Neural cell (in vitro differentiated cells): ENCODE measurements around the gene LDLRAD4. TPM values are rescaled to one million over a fixed set of nuclear protein-coding genes. Genes with fewer than 3 reads are reported as not detected.

Source experiments
- H2AFZ ChIP-seq: fragments of 200-600, 300-800 bp; sonication (generic), shearing (Covaris generic); 2 replicates; pipeline ENCODE4 v1.6.0; 2014; ENCODE audit warnings: low read depth, mild to moderate bottlenecking, antibody characterized with exemption, low read length, moderate library complexity
- H3F3A ChIP-seq: fragments of 200-600 bp; shearing (Covaris generic); 2 replicates; pipeline ENCODE4 v1.6.1; 2016; ENCODE audit warnings: mild to moderate bottlenecking, moderate library complexity, mixed read lengths, antibody characterized with exemption, low read length; ENCODE audit not compliant: insufficient read depth, poor library complexity, severe bottlenecking
- H3K27ac ChIP-seq: fragments of 200-600, 300-800 bp; sonication (generic), shearing (Covaris generic); 2 replicates; pipeline ENCODE4 v1.5.1; 2014; ENCODE audit warnings: mild to moderate bottlenecking, low read length, moderate library complexity
- H3K27me3 ChIP-seq: fragments of 300-800, 200-600 bp; sonication (generic), shearing (Covaris generic); 2 replicates; pipeline ENCODE4 v1.6.0; 2014; ENCODE audit warnings: mild to moderate bottlenecking, low read depth, low read length, moderate library complexity; ENCODE audit not compliant: insufficient read depth
- H3K36me3 ChIP-seq: fragments of 300-800, 200-600 bp; sonication (generic), shearing (Covaris generic); 2 replicates; pipeline ENCODE4 v1.5.1; 2014; ENCODE audit warnings: mild to moderate bottlenecking, antibody characterized with exemption, low read length, moderate library complexity; ENCODE audit not compliant: insufficient read depth
- H3K4me2 ChIP-seq: fragments of 300-800, 200-600 bp; sonication (generic), shearing (Covaris generic); 2 replicates; pipeline ENCODE4 v1.6.0; 2014; ENCODE audit warnings: mild to moderate bottlenecking, low read length
- H3K4me3 ChIP-seq: fragments of 300-800, 200-600 bp; sonication (generic), shearing (Covaris generic); 2 replicates; pipeline ENCODE4 v1.5.1; 2014; ENCODE audit warnings: mild to moderate bottlenecking, low read length, moderate library complexity
- H3K79me2 ChIP-seq: fragments of 200-600 bp; shearing (Covaris generic); replicated peaks from 2 replicates; pipeline ENCODE4 v1.6.0; 2014; ENCODE audit warnings: mild to moderate bottlenecking, low read length, moderate library complexity; ENCODE audit not compliant: insufficient read depth
- H3K9ac ChIP-seq: fragments of 300-800, 200-600 bp; sonication (generic), shearing (Covaris generic); 2 replicates; pipeline ENCODE4 v1.6.1; 2016; ENCODE audit warnings: mild to moderate bottlenecking, low read length, mixed read lengths
- H3K9me2 ChIP-seq: fragments of 200-600 bp; shearing (Covaris generic); 2 replicates; pipeline ENCODE4 v1.6.1; 2016; ENCODE audit warnings: mild to moderate bottlenecking, low read length, mixed read lengths; ENCODE audit not compliant: insufficient read depth
- H3K9me3 ChIP-seq: fragments of 200-600, 300-800 bp; sonication (generic), shearing (Covaris generic); 2 replicates; pipeline ENCODE4 v1.6.1; 2016; ENCODE audit warnings: mild to moderate bottlenecking, mixed run types, low read length, moderate library complexity, mixed read lengths
- H4K20me1 ChIP-seq: fragments of 200-600 bp; shearing (Covaris generic); 2 replicates; pipeline ENCODE4 v1.6.1; 2016; ENCODE audit warnings: mild to moderate bottlenecking, mixed run types; ENCODE audit not compliant: insufficient read depth
- EP300 ChIP-seq: fragments of 450-650 bp; conservative IDR thresholded peaks from 2 replicates; pipeline ENCODE4 v1.6.1; 2014; ENCODE audit warnings: antibody characterized with exemption, mild to moderate bottlenecking, moderate library complexity; ENCODE audit not compliant: poor library complexity, severe bottlenecking
- EZH2 ChIP-seq: fragments of 200-600, 300-800 bp; shearing (Covaris generic), sonication (generic); IDR thresholded peaks from 2 replicates; pipeline ENCODE4 v1.6.1; 2014; ENCODE audit warnings: antibody characterized with exemption, low read length, borderline replicate concordance, mild to moderate bottlenecking; ENCODE audit not compliant: insufficient read depth, poor library complexity, severe bottlenecking
- MXI1 ChIP-seq: fragments of 450-650 bp; conservative IDR thresholded peaks from 2 replicates; pipeline ENCODE4 v1.6.1; 2014; ENCODE audit warnings: antibody characterized with exemption, mild to moderate bottlenecking; ENCODE audit not compliant: poor library complexity, severe bottlenecking
- POLR2AphosphoS5 ChIP-seq: IDR thresholded peaks from 2 replicates; pipeline ENCODE4 v1.6.1; 2012
- RAD21 ChIP-seq: fragments of 450-650 bp; conservative IDR thresholded peaks from 2 replicates; pipeline ENCODE4 v1.6.1; 2014; ENCODE audit warnings: antibody characterized with exemption, mild to moderate bottlenecking, moderate library complexity
- SMC3 ChIP-seq: fragments of 450-650 bp; conservative IDR thresholded peaks from 2 replicates; pipeline ENCODE4 v1.6.1; 2014; ENCODE audit warnings: antibody characterized with exemption, mild to moderate bottlenecking, moderate library complexity; ENCODE audit not compliant: poor library complexity
- TAF1 ChIP-seq: IDR thresholded peaks from 2 replicates; pipeline ENCODE4 v1.6.1; 2012; ENCODE audit warnings: low read depth
- polyA plus RNA-seq: library from polyadenylated mRNA; depleted of rRNA; stranded (reverse); fragments of >200 nt; gene quantifications from 2 replicates; pipeline ENCODE4 v1.2.3, GENCODE V29; 2014
- TF ChIP-seq, protein P1 (sequence below): IDR thresholded peaks from 2 replicates; pipeline ENCODE4 v1.6.1; 2012; ENCODE audit warnings: borderline replicate concordance
- TF ChIP-seq, protein P2 (sequence below): fragments of 450-650 bp; IDR thresholded peaks from 2 replicates; pipeline ENCODE4 v1.5.1; 2014; ENCODE audit warnings: antibody characterized with exemption, mild to moderate bottlenecking, moderate library complexity; ENCODE audit not compliant: poor library complexity, severe bottlenecking

Gene LDLRAD4
- polyA plus RNA-seq, 1 donor from 2014 or later = 3.7 TPM

DNA sequence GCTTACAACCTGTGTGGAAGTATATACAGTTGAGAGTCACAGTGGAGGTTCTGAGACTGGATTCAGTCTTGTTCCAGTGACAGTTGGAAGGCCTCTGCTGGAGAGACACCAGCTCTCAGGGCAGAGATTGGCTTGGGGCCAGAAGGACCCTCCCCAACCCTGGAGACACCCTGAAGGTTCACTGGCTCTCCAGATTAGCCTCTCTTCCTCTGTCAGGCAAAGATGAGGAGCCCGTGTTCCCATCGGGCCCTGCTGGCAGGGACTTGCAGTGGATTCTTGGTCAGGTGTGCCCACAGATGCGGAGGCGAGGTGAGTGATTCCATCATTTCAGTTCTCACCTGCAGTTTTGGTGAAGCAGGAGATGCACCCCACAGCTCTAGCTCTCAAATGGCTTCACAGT, 429.2 kb downstream of the LDLRAD4 start:
- Histone ChIP-seq H3K4me2 (no peak overlapping the region), H3K79me2 (no peaks in the 10 kb centered on the region), H3K9ac (no peak overlapping the region), H3K9me3 (no peaks in the 10 kb centered on the region), H3K36me3 (no peaks in the 10 kb centered on the region), H3K4me3 (no peak overlapping the region), H3K27ac (no peak overlapping the region), H3F3A (no peaks in the 10 kb centered on the region), H3K27me3 (no peaks in the 10 kb centered on the region), H3K9me2 (no peaks in the 10 kb centered on the region), H2AFZ (no peak overlapping the region), H4K20me1 (no peaks in the 10 kb centered on the region)
- TF ChIP-seq SMC3 = no peak
- no peak for TF ChIP-seq EZH2
- no peak for TF ChIP-seq POLR2AphosphoS5
- TF ChIP-seq MXI1 = no peak
- TF ChIP-seq, protein P1, sequence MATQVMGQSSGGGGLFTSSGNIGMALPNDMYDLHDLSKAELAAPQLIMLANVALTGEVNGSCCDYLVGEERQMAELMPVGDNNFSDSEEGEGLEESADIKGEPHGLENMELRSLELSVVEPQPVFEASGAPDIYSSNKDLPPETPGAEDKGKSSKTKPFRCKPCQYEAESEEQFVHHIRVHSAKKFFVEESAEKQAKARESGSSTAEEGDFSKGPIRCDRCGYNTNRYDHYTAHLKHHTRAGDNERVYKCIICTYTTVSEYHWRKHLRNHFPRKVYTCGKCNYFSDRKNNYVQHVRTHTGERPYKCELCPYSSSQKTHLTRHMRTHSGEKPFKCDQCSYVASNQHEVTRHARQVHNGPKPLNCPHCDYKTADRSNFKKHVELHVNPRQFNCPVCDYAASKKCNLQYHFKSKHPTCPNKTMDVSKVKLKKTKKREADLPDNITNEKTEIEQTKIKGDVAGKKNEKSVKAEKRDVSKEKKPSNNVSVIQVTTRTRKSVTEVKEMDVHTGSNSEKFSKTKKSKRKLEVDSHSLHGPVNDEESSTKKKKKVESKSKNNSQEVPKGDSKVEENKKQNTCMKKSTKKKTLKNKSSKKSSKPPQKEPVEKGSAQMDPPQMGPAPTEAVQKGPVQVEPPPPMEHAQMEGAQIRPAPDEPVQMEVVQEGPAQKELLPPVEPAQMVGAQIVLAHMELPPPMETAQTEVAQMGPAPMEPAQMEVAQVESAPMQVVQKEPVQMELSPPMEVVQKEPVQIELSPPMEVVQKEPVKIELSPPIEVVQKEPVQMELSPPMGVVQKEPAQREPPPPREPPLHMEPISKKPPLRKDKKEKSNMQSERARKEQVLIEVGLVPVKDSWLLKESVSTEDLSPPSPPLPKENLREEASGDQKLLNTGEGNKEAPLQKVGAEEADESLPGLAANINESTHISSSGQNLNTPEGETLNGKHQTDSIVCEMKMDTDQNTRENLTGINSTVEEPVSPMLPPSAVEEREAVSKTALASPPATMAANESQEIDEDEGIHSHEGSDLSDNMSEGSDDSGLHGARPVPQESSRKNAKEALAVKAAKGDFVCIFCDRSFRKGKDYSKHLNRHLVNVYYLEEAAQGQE = no peak

GRCh38 chr18:13649397-13650390, 431.1 kb downstream of the LDLRAD4 start:
- no peak overlapping the region for H3K4me3 ChIP-seq
- no peak overlapping the region for H3K27ac ChIP-seq

More at GRCh38 chr18:13649397-13650390, 431.1 kb downstream of the LDLRAD4 start:
- Histone ChIP-seq H3K27me3 (no peaks in the 10 kb centered on the region), H3K4me2 (no peak overlapping the region), H2AFZ (no peak overlapping the region), H3K9me3 (no peaks in the 10 kb centered on the region), H3F3A (no peaks in the 10 kb centered on the region), H3K79me2 (no peaks in the 10 kb centered on the region), H4K20me1 (no peaks in the 10 kb centered on the region), H3K9me2 (no peaks in the 10 kb centered on the region), H3K9ac (no peak overlapping the region), H3K36me3 (no peaks in the 10 kb centered on the region)
- no peak for TF ChIP-seq TAF1
- TF ChIP-seq RAD21 = no peak
- TF ChIP-seq MXI1 = no peak
- TF ChIP-seq EP300 = no peak
- no peak for TF ChIP-seq SMC3
- TF ChIP-seq, protein P2, sequence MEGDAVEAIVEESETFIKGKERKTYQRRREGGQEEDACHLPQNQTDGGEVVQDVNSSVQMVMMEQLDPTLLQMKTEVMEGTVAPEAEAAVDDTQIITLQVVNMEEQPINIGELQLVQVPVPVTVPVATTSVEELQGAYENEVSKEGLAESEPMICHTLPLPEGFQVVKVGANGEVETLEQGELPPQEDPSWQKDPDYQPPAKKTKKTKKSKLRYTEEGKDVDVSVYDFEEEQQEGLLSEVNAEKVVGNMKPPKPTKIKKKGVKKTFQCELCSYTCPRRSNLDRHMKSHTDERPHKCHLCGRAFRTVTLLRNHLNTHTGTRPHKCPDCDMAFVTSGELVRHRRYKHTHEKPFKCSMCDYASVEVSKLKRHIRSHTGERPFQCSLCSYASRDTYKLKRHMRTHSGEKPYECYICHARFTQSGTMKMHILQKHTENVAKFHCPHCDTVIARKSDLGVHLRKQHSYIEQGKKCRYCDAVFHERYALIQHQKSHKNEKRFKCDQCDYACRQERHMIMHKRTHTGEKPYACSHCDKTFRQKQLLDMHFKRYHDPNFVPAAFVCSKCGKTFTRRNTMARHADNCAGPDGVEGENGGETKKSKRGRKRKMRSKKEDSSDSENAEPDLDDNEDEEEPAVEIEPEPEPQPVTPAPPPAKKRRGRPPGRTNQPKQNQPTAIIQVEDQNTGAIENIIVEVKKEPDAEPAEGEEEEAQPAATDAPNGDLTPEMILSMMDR = no peak
- no peak for TF ChIP-seq EZH2
- TF ChIP-seq POLR2AphosphoS5 = no peak
- TF ChIP-seq, protein P1 = no peak
